Smooth muscle cell (in vitro differentiated cells): Measurements from ENCODE around the gene TSPAN9. TPM values are rescaled to one million over a fixed set of nuclear protein-coding genes. Genes with fewer than 3 reads are reported as not detected.
A peak's percentile ranks its signal among the peaks of the same experiment; 100 is the strongest.

Source experiments
- DNase-seq: peaks from one replicate; lab custom pipeline; 2025; ENCODE audit not compliant: unreplicated experiment; lab: John Stamatoyannopoulos, UW
- H2AFZ ChIP-seq: fragments of 200-600 bp; sonication (generic); 2 replicates; pipeline ENCODE4 v1.6.0; 2016; ENCODE audit warnings: antibody characterized with exemption, low read depth, mild to moderate bottlenecking
- H3F3A ChIP-seq: fragments of 200-600 bp; sonication (generic); 2 replicates; pipeline ENCODE4 v1.6.0; 2017; ENCODE audit warnings: antibody characterized with exemption, low read depth
- H3K27ac ChIP-seq: fragments of 200-600 bp; sonication (generic); 2 replicates; pipeline ENCODE4 v1.5.1; 2016; ENCODE audit warnings: low read depth, mild to moderate bottlenecking
- H3K27me3 ChIP-seq: fragments of 200-600 bp; sonication (generic); 2 replicates; pipeline ENCODE4 v1.6.1; 2016; ENCODE audit warnings: low read depth, mild to moderate bottlenecking
- H3K36me3 ChIP-seq: fragments of 200-600 bp; sonication (generic); 2 replicates; pipeline ENCODE4 v1.5.1; 2016; ENCODE audit warnings: low read depth
- H3K4me1 ChIP-seq: fragments of 200-600 bp; sonication (generic); 2 replicates; pipeline ENCODE4 v1.5.1; 2016; ENCODE audit warnings: low read depth
- H3K4me2 ChIP-seq: fragments of 200-600 bp; sonication (generic); 2 replicates; pipeline ENCODE4 v1.6.0; 2016; ENCODE audit warnings: mild to moderate bottlenecking
- H3K4me3 ChIP-seq: fragments of 200-600 bp; sonication (generic); 2 replicates; pipeline ENCODE4 v1.5.1; 2016; ENCODE audit warnings: mild to moderate bottlenecking
- H3K79me2 ChIP-seq: fragments of 200-600 bp; sonication (generic); 2 replicates; pipeline ENCODE4 v1.6.0; 2016; ENCODE audit warnings: low read depth, mild to moderate bottlenecking
- H3K9ac ChIP-seq: fragments of 200-600 bp; sonication (generic); 2 replicates; pipeline ENCODE4 v1.6.0; 2016; ENCODE audit warnings: low read depth
- H3K9me3 ChIP-seq: fragments of 200-600 bp; sonication (generic); replicated peaks from 2 replicates; pipeline ENCODE4 v1.5.1; 2016; ENCODE audit warnings: low read depth
- H4K20me1 ChIP-seq: fragments of 200-600 bp; sonication (generic); 2 replicates; pipeline ENCODE4 v1.6.0; 2016; ENCODE audit warnings: low read depth
- WGBS: methylation state at CpG from one replicate; pipeline ENCODE4 v1.1.7; 2016; ENCODE audit warnings: low lambda C conversion rate; 5-methylcytosine and 5-hydroxymethylcytosine counted together
- polyA plus RNA-seq: library from polyadenylated mRNA; unstranded; fragments of >200 nt; fragmentation: Nextera tagmentation; extraction: Ambion mirVana; gene quantifications from 2 replicates; pipeline ENCODE4 v1.2.1, GENCODE V29; 2016
- total RNA-seq: library from RNA; depleted of rRNA; stranded (reverse); fragments of >200 nt; gene quantifications from 2 replicates; pipeline ENCODE4 v1.2.3, GENCODE V29; 2014
- TF ChIP-seq, protein P1 (sequence below): fragments of 200-600 bp; sonication (generic); IDR thresholded peaks from 2 replicates; pipeline ENCODE4 v1.5.1; 2017; ENCODE audit warnings: borderline replicate concordance, mild to moderate bottlenecking, antibody characterized with exemption; ENCODE audit not compliant: insufficient read depth, poor library complexity, severe bottlenecking

The TSPAN9 gene
- total and polyA plus RNA-seq, 2 experiments from 2014 or later, result 17.7 to 29.8 TPM

GRCh38 chr12:3309805-3310204 lies 232.6 kb downstream of the TSPAN9 start:
- Histone ChIP-seq H3K27ac (no peak overlapping the region), H3K4me3 (no peak overlapping the region), H3K27me3 (no peaks in the 10 kb centered on the region), H3K4me2 (no peak overlapping the region), H3F3A (no peaks in the 10 kb centered on the region), H2AFZ (no peak overlapping the region), H3K79me2 (no peaks in the 10 kb centered on the region), H3K9me3 (no peaks in the 10 kb centered on the region), H3K4me1 (no peaks in the 10 kb centered on the region), H3K36me3 (no peaks in the 10 kb centered on the region), H4K20me1 (no peaks in the 10 kb centered on the region), H3K9ac (no peak overlapping the region)
- 93% methylated on average over 9 of the region's 9 CpGs for WGBS
- TF ChIP-seq, protein P1, sequence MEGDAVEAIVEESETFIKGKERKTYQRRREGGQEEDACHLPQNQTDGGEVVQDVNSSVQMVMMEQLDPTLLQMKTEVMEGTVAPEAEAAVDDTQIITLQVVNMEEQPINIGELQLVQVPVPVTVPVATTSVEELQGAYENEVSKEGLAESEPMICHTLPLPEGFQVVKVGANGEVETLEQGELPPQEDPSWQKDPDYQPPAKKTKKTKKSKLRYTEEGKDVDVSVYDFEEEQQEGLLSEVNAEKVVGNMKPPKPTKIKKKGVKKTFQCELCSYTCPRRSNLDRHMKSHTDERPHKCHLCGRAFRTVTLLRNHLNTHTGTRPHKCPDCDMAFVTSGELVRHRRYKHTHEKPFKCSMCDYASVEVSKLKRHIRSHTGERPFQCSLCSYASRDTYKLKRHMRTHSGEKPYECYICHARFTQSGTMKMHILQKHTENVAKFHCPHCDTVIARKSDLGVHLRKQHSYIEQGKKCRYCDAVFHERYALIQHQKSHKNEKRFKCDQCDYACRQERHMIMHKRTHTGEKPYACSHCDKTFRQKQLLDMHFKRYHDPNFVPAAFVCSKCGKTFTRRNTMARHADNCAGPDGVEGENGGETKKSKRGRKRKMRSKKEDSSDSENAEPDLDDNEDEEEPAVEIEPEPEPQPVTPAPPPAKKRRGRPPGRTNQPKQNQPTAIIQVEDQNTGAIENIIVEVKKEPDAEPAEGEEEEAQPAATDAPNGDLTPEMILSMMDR, result no peak
- no peak for DNase-seq

DNA sequence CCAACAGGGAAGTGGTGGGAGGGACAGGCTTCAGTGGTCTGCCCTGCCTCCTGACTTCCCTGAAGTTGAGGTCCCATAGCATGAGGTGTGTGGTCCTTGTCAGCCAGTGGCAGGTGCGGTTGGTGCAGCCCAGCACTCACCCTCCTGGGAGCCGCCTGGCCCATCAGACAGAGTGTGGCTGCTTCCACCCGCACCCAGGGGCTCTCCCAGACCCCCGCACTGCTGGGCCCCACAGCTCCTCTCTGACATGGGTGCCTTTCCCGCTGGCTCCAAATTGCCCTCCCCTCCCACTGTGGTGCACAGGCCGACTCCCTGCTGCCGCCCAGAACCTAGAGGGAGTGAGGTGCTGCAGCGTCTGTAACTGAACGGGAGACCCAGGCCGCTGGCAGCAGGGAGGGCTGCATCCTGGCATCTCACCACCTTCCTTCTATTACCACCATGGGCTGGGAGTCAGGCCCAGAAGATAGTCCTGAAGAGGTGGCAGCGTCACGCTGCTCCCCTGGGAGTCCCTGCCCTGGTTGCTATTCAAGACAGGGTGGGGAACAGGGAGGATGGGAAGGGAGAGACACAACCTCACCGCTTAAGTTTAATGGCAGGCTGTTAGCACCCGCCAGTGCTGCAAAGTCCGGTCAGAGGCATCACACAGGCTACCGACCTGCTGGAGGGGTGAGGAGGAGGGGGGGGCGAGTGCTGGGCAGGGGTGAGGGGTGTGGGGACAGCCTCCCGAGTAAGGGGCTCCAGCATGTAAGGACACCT lies 233.3 kb downstream of the TSPAN9 start:
- no peaks in the 10 kb centered on the region for H3K4me1 ChIP-seq
- no peaks in the 10 kb centered on the region for H3K79me2 ChIP-seq
- TF ChIP-seq, protein P1, result no peak
- H3K4me2 ChIP-seq, result no peak overlapping the region
- no peak overlapping the region for H2AFZ ChIP-seq
- H3K27ac ChIP-seq, result no peak overlapping the region
- H3K27me3 ChIP-seq, result no peaks in the 10 kb centered on the region
- H3F3A ChIP-seq, result no peaks in the 10 kb centered on the region
- DNase-seq, result no peak
- H3K36me3 ChIP-seq, result no peaks in the 10 kb centered on the region
- 81% methylated on average over 16 of the region's 18 CpGs for WGBS
- no peak overlapping the region for H3K4me3 ChIP-seq
- H3K9me3 ChIP-seq, result no peaks in the 10 kb centered on the region
- no peaks in the 10 kb centered on the region for H4K20me1 ChIP-seq
- H3K9ac ChIP-seq, result no peak overlapping the region

DNA sequence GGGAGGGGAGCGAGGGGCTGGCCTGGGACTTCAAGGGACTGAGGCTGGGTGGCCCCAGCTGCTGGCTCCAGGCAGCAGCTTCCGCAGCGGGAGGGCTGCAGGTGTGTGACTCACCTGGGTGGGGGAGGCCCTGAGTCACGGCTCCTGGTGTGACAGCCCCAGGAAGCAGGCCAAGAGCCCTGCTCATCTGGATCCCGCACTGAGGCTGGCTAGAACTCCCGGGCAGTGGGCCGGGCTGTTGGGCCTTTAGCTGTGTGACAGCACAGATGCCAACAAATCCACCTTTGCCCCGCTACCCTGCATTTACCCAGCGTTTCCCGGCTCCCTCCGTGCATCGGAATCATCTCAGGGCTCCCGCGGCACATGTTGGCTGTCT lies 233.8 kb downstream of the TSPAN9 start:
- Histone ChIP-seq H3K27me3 (no peaks in the 10 kb centered on the region), H3K4me1 (no peaks in the 10 kb centered on the region), H3K79me2 (no peaks in the 10 kb centered on the region), H3K4me2 (no peak overlapping the region), H3K9me3 (no peaks in the 10 kb centered on the region), H2AFZ (no peak overlapping the region), H3K9ac (peak overlapping the region; percentile 24), H3K4me3 (no peak overlapping the region), H3K27ac (peak overlapping the region; percentile 24), H3K36me3 (no peaks in the 10 kb centered on the region), H4K20me1 (no peaks in the 10 kb centered on the region), H3F3A (no peaks in the 10 kb centered on the region)
- TF ChIP-seq, protein P1, result no peak
- DNase-seq, result no peak
- 70% methylated on average over 14 of the region's 14 CpGs for WGBS
